HEK293 (cell line): ENCODE data around the gene CMC1.

Source experiments
- CTCF ChIA-PET: fragments of 350-600 bp; formaldehyde crosslinking; extraction: SDS; loops from one replicate; lab custom pipeline; 2021; ENCODE audit warnings: antibody characterized with exemption; lab: Yijun Ruan, JAX
- POLR2A ChIA-PET: fragments of 300-600 bp; formaldehyde crosslinking; extraction: SDS; loops from one replicate; lab custom pipeline; 2020; ENCODE audit warnings: antibody characterized with exemption, inconsistent platforms; lab: Yijun Ruan, JAX
- H3K27ac ChIP-seq: fragments of 200-500 bp; sonication (Bioruptor generic); 2 replicates; pipeline ENCODE4 v1.5.1; 2014; ENCODE audit warnings: low read depth, low read length, control low read depth, inconsistent platforms; ENCODE audit errors: extremely low read depth
- H3K36me3 ChIP-seq, 2 experiments: fragments of 200-500 bp in 1 of 2; sonication (Bioruptor generic) in 1 of 2; 1 replicate in 1 of 2; 2 replicates in 1 of 2; pipeline ENCODE4 v1.5.1; 2014 to 2017; ENCODE audit warnings: inconsistent platforms in 2 of 2, low read length in 2 of 2; ENCODE audit not compliant: control insufficient read depth in 2 of 2, insufficient read depth in 1 of 2
- H3K4me1 ChIP-seq: fragments of 200-500 bp; sonication (Bioruptor generic); 2 replicates; pipeline ENCODE4 v1.5.1; 2014; ENCODE audit warnings: mild to moderate bottlenecking, low read length, inconsistent platforms; ENCODE audit not compliant: control insufficient read depth, insufficient read depth
- H3K4me3 ChIP-seq: 2 replicates; pipeline ENCODE4 v1.5.1; 2011; ENCODE audit warnings: low read depth, mild to moderate bottlenecking, control low read depth, low read length, moderate library complexity
- H3K9me3 ChIP-seq: fragments of 200-500 bp; sonication (Bioruptor generic); 2 replicates; pipeline ENCODE4 v1.5.1; 2014; ENCODE audit warnings: low read depth, low read length, inconsistent platforms; ENCODE audit not compliant: control insufficient read depth, insufficient read depth
- EGR2 ChIP-seq: fragments of 450-650 bp; formaldehyde crosslinking; IDR thresholded peaks from 2 replicates; pipeline ENCODE4 v1.5.1; 2016; ENCODE audit warnings: low read depth, missing biosample characterization, missing genetic modification characterization
- FEZF1 ChIP-seq: fragments of 450-650 bp; formaldehyde crosslinking; IDR thresholded peaks from 2 replicates; pipeline ENCODE4 v1.5.1; 2016; ENCODE audit warnings: missing biosample characterization, missing genetic modification characterization
- INSM2 ChIP-seq: fragments of 450-650 bp; formaldehyde crosslinking; IDR thresholded peaks from 2 replicates; pipeline ENCODE4 v1.5.1; 2016; ENCODE audit warnings: missing biosample characterization, missing genetic modification characterization
- KLF7 ChIP-seq: fragments of 450-650 bp; formaldehyde crosslinking; IDR thresholded peaks from 2 replicates; pipeline ENCODE4 v1.5.1; 2016; ENCODE audit warnings: missing biosample characterization, missing genetic modification characterization, borderline replicate concordance
- PBX3 ChIP-seq: sonication (generic); formaldehyde crosslinking; IDR thresholded peaks from 2 replicates; pipeline ENCODE4 v1.8.1; 2022; ENCODE audit warnings: mild to moderate bottlenecking, moderate library complexity, missing genetic modification reagents
- RBAK ChIP-seq: fragments of 450-650 bp; formaldehyde crosslinking; IDR thresholded peaks from 2 replicates; pipeline ENCODE4 v1.5.1; 2016; ENCODE audit warnings: missing biosample characterization, missing genetic modification characterization
- SP3 ChIP-seq: fragments of 450-650 bp; formaldehyde crosslinking; IDR thresholded peaks from 2 replicates; pipeline ENCODE4 v1.5.1; 2016; ENCODE audit warnings: missing biosample characterization, missing genetic modification characterization
- TSHZ1 ChIP-seq: fragments of 450-650 bp; formaldehyde crosslinking; IDR thresholded peaks from 2 replicates; pipeline ENCODE4 v1.5.1; 2016; ENCODE audit warnings: missing biosample characterization, missing genetic modification characterization, borderline replicate concordance
- YY2 ChIP-seq: fragments of 450-650 bp; formaldehyde crosslinking; IDR thresholded peaks from 2 replicates; pipeline ENCODE4 v1.5.1; 2016; ENCODE audit warnings: missing biosample characterization, missing genetic modification characterization
- ZBTB17 ChIP-seq: fragments of 450-650 bp; formaldehyde crosslinking; IDR thresholded peaks from 2 replicates; pipeline ENCODE4 v1.5.1; 2016; ENCODE audit warnings: missing biosample characterization, missing genetic modification characterization
- ZNF146 ChIP-seq: fragments of 450-650 bp; formaldehyde crosslinking; IDR thresholded peaks from 2 replicates; pipeline ENCODE4 v1.5.1; 2016; ENCODE audit warnings: missing biosample characterization, missing genetic modification characterization
- ZNF174 ChIP-seq: fragments of 450-650 bp; formaldehyde crosslinking; IDR thresholded peaks from 2 replicates; pipeline ENCODE4 v1.5.0; 2017; ENCODE audit warnings: missing biosample characterization, mild to moderate bottlenecking, missing genetic modification characterization
- ZNF214 ChIP-seq: fragments of 450-650 bp; formaldehyde crosslinking; IDR thresholded peaks from 2 replicates; pipeline ENCODE4 v1.5.1; 2017; ENCODE audit warnings: missing biosample characterization, mild to moderate bottlenecking, missing genetic modification characterization, borderline replicate concordance
- ZNF248 ChIP-seq: fragments of 450-650 bp; formaldehyde crosslinking; IDR thresholded peaks from 2 replicates; pipeline ENCODE4 v1.5.1; 2017; ENCODE audit warnings: missing biosample characterization, missing genetic modification characterization
- ZNF280C ChIP-seq: fragments of 450-650 bp; formaldehyde crosslinking; IDR thresholded peaks from 2 replicates; pipeline ENCODE4 v1.5.1; 2016; ENCODE audit warnings: missing biosample characterization, missing genetic modification characterization
- ZNF514 ChIP-seq: fragments of 450-650 bp; formaldehyde crosslinking; IDR thresholded peaks from 2 replicates; pipeline ENCODE4 v1.5.1; 2016; ENCODE audit warnings: missing biosample characterization, missing genetic modification characterization
- ZNF600 ChIP-seq: fragments of 450-650 bp; formaldehyde crosslinking; IDR thresholded peaks from 2 replicates; pipeline ENCODE4 v1.5.1; 2016; ENCODE audit warnings: missing biosample characterization, missing genetic modification characterization
- ZNF623 ChIP-seq: fragments of 450-650 bp; formaldehyde crosslinking; IDR thresholded peaks from 2 replicates; pipeline ENCODE4 v1.5.1; 2016; ENCODE audit warnings: missing biosample characterization, missing genetic modification characterization
- ZNF624 ChIP-seq: fragments of 450-650 bp; formaldehyde crosslinking; IDR thresholded peaks from 2 replicates; pipeline ENCODE4 v1.5.1; 2017; ENCODE audit warnings: missing biosample characterization, missing genetic modification characterization
- ZNF658 ChIP-seq: fragments of 450-650 bp; formaldehyde crosslinking; IDR thresholded peaks from 2 replicates; pipeline ENCODE4; 2016; ENCODE audit warnings: missing biosample characterization, missing genetic modification characterization
- ZNF785 ChIP-seq: fragments of 450-650 bp; formaldehyde crosslinking; IDR thresholded peaks from 2 replicates; pipeline ENCODE4 v1.5.1; 2016; ENCODE audit warnings: missing biosample characterization, missing genetic modification characterization
- ZNF830 ChIP-seq: fragments of 450-650 bp; IDR thresholded peaks from 2 replicates; pipeline ENCODE4 v1.5.0; 2018; ENCODE audit warnings: missing biosample characterization, missing genetic modification characterization, low read depth, mild to moderate bottlenecking, moderate library complexity
- ZSCAN16 ChIP-seq: fragments of 450-650 bp; formaldehyde crosslinking; IDR thresholded peaks from 2 replicates; pipeline ENCODE4 v1.5.1; 2016; ENCODE audit warnings: missing biosample characterization, missing genetic modification characterization
- ZSCAN5A ChIP-seq: fragments of 450-650 bp; formaldehyde crosslinking; IDR thresholded peaks from 2 replicates; pipeline ENCODE4 v1.5.1; 2016; ENCODE audit warnings: missing biosample characterization, missing genetic modification characterization
- TF ChIP-seq, protein P1 (sequence below): fragments of 450-650 bp; formaldehyde crosslinking; IDR thresholded peaks from 2 replicates; pipeline ENCODE4 v1.5.1; 2016; ENCODE audit warnings: missing biosample characterization, missing genetic modification characterization

CMC1 gene

GRCh38 chr3:28316226-28316625 lies 74.8 kb downstream of the CMC1 start:
- ChIA-PET CTCF (no interaction called here), POLR2A (no interaction called here)
- H3K27ac ChIP-seq: no peak overlapping the region
- no peak overlapping the region for H3K4me3 ChIP-seq
- no peaks in the 10 kb centered on the region for H3K9me3 ChIP-seq
- H3K4me1 ChIP-seq: no peaks in the 10 kb centered on the region
- peaks cover 0 to 11% of the 10 kb centered on the region in 2 experiments; a peak in 1 of 3 replicates for H3K36me3 ChIP-seq
- TF ChIP-seq ZNF624 (tag by site-specific recombination): no peak
- no peak for TF ChIP-seq PBX3 (CRISPR knock-in tag)
- TF ChIP-seq ZNF146 (tag by site-specific recombination): no peak
- no peak for TF ChIP-seq ZSCAN5A (tag by site-specific recombination)
- no peak for TF ChIP-seq ZSCAN16 (tag by site-specific recombination)
- no peak for TF ChIP-seq RBAK (tag by site-specific recombination)
- no peak for TF ChIP-seq FEZF1 (tag by site-specific recombination)
- no peak for TF ChIP-seq SP3 (tag by site-specific recombination)
- TF ChIP-seq ZBTB17: no peak
- no peak for TF ChIP-seq YY2 (tag by site-specific recombination)

DNA sequence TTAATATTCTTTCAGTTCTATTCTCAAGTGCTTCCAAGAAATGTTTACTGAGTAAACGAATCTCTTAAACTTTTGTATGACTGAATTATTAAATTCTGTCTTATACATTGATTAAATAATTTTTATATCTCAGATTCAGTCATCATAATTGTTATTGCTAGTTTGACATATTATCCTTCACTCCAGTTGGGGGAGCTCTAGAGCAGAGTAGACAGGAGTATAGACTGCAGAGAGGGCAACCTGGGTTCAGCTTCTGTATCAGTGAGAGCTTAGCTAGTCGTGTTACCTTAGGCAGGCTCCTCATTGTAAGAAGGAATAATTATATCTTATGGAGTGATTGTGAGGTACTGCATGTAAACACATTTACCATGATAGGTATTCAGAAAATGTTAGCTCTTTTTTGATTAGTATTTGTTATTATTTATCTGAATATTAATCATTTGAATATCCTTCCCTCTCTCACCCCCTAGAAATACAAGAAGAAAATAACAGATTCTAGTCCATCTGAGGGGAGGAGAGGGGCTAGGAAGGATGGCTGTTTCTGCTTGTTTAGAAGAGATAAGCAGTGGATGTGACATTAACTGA lies 76.1 kb downstream of the CMC1 start:
- ChIA-PET POLR2A (no interaction called here), CTCF (interaction anchor here (0.6 to 1.2 kb wide), 5 partner anchors 10 to 807 kb away, joined by 3 to 16 read pairs (median 5); no protein-coding TSS in a partner anchor)
- TF ChIP-seq ZNF830 (no peak), ZNF214 (tag by site-specific recombination) (no peak), ZNF600 (tag by site-specific recombination) (no peak), ZNF623 (tag by site-specific recombination) (no peak), ZNF514 (tag by site-specific recombination) (no peak), ZNF248 (tag by site-specific recombination) (no peak), ZNF280C (tag by site-specific recombination) (no peak), TSHZ1 (tag by site-specific recombination) (no peak), ZNF658 (no peak), ZNF785 (no peak), ZNF174 (tag by site-specific recombination) (no peak), KLF7 (tag by site-specific recombination) (no peak), INSM2 (tag by site-specific recombination) (no peak), EGR2 (tag by site-specific recombination) (no peak)
- TF ChIP-seq, protein P1, sequence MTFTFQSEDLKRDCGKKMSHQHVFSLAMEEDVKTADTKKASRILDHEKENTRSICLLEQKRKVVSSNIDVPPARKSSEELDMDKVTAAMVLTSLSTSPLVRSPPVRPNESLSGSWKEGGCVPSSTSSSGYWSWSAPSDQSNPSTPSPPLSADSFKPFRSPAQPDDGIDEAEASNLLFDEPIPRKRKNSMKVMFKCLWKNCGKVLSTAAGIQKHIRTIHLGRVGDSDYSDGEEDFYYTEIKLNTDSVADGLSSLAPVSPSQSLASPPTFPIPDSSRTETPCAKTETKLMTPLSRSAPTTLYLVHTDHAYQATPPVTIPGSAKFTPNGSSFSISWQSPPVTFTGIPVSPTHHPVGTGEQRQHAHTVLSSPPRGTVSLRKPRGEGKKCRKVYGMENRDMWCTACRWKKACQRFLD (tag by site-specific recombination): no peak
- no peaks in the 10 kb centered on the region for H3K4me1 ChIP-seq
- H3K4me3 ChIP-seq: no peak overlapping the region
- H3K36me3 ChIP-seq: peaks cover 0 to 18% of the 10 kb centered on the region in 2 experiments; a peak in 1 of 3 replicates
- H3K9me3 ChIP-seq: no peaks in the 10 kb centered on the region
- H3K27ac ChIP-seq: no peak overlapping the region
